Bronchial epithelial cell (primary cell): ENCODE measurements around the gene ALG14. TPM values are rescaled to one million over a fixed set of nuclear protein-coding genes. Genes with fewer than 3 reads are reported as not detected.
"Not testable (repeated sequence)": the region's sequence is repeated elsewhere in the genome, so short reads cannot be mapped to it uniquely, and the experiment has no call there.

Experiments used
- DNase-seq: peaks from one replicate; pipeline ENCODE4 v3.0.0-alpha.2; 2010; ENCODE audit warnings: low read depth
- FAIRE-seq: peaks from 2 replicates; lab custom pipeline; 2011; peaks lifted over from hg19 to GRCh38; lab: Jason Lieb, UNC
- H3K27me3 ChIP-seq: 2 replicates; pipeline ENCODE4 v1.5.1; 2011; ENCODE audit warnings: low read length; ENCODE audit not compliant: control insufficient read depth, insufficient read depth
- H3K36me3 ChIP-seq: 2 replicates; pipeline ENCODE4 v1.5.1; 2011; ENCODE audit warnings: low read length; ENCODE audit not compliant: control insufficient read depth, insufficient read depth
- H3K4me3 ChIP-seq: 2 replicates; pipeline ENCODE4 v1.5.1; 2011; ENCODE audit warnings: mild to moderate bottlenecking, low read depth, low read length, control low read depth
- CTCF ChIP-seq: IDR thresholded peaks from 2 replicates; pipeline ENCODE4 v1.5.1; 2011; ENCODE audit warnings: mild to moderate bottlenecking, moderate library complexity, low read length, control low read depth, inconsistent platforms; ENCODE audit not compliant: insufficient read depth, severe bottlenecking
- total RNA-seq: library from RNA; depleted of rRNA; stranded (reverse); fragments of >200 nt; gene quantifications from 2 replicates; pipeline ENCODE4 v1.2.1, GENCODE V29; 2014

Gene ALG14
- total RNA-seq, 1 donor from 2014 or later, result 0.53 TPM

GRCh38 chr1:95027046-95027445 is 45.7 kb downstream of the ALG14 start:
- no peaks in the 10 kb centered on the region for H3K27me3 ChIP-seq
- DNase-seq, result no peak
- no peaks in the 10 kb centered on the region for H3K36me3 ChIP-seq
- no peak for FAIRE-seq
- TF ChIP-seq CTCF, result no peak
- no peak overlapping the region for H3K4me3 ChIP-seq

- no peak for TF ChIP-seq CTCF
- no peaks in the 10 kb centered on the region for H3K36me3 ChIP-seq
- H3K27me3 ChIP-seq, result no peaks in the 10 kb centered on the region
- peak; percentile 77 for DNase-seq
- no peak for FAIRE-seq
- H3K4me3 ChIP-seq, result no peak overlapping the region
Observed at GRCh38 chr1:95023399-95024043, 49.2 kb downstream of the ALG14 start.

- DNase-seq, result no peak
- no peak for FAIRE-seq
- Histone ChIP-seq H3K27me3 (no peaks in the 10 kb centered on the region), H3K4me3 (no peak overlapping the region), H3K36me3 (no peaks in the 10 kb centered on the region)
- no peak for TF ChIP-seq CTCF
Observed at GRCh38 chr1:95022644-95022926, 50.2 kb downstream of the ALG14 start.

GRCh38 chr1:95021805-95022643 is 50.7 kb downstream of the ALG14 start:
- FAIRE-seq, result no peak
- no peak for TF ChIP-seq CTCF
- no peak overlapping the region for H3K4me3 ChIP-seq

GRCh38 chr1:95021119-95021518 is 51.6 kb downstream of the ALG14 start:
- FAIRE-seq, result no peak
- TF ChIP-seq CTCF, result no peak

More at GRCh38 chr1:95021805-95022643, 50.7 kb downstream of the ALG14 start:
- no peaks in the 10 kb centered on the region for H3K27me3 ChIP-seq
- no peaks in the 10 kb centered on the region for H3K36me3 ChIP-seq
- no peak for DNase-seq

GRCh38 chr1:95019466-95019865 is 53.3 kb downstream of the ALG14 start:
- not testable (repeated sequence) for FAIRE-seq, DNase-seq, H3K36me3 ChIP-seq, H3K4me3 ChIP-seq, H3K27me3 ChIP-seq

More at GRCh38 chr1:95021119-95021518, 51.6 kb downstream of the ALG14 start:
- no peak overlapping the region for H3K4me3 ChIP-seq
- peak; percentile 74 for DNase-seq
- H3K27me3 ChIP-seq, result no peaks in the 10 kb centered on the region
- H3K36me3 ChIP-seq, result no peaks in the 10 kb centered on the region
